SK-MEL-5 (cell line): Measurements from ENCODE around the gene MICAL3. TPM values are rescaled to one million over a fixed set of nuclear protein-coding genes. Genes with fewer than 3 reads are reported as not detected.
A peak's percentile ranks its signal among the peaks of the same experiment; 100 is the strongest.
"Not testable (repeated sequence)": the region's sequence is repeated elsewhere in the genome, so short reads cannot be mapped to it uniquely, and the experiment has no call there.

ENCODE experiments used
- DNase-seq: peaks from one replicate; pipeline ENCODE4 v3.0.0-alpha.2; 2016; ENCODE audit warnings: low read depth, low spot score
- in situ Hi-C: cut with HindIII; loops from 2 replicates; pipeline ENCODE4 v1.10.0; 2016; ENCODE audit warnings: low sequenced_read_pairs, high pct_unique_total_duplicates, low pct_unique_long_range_greater_than_20kb
- polyA plus RNA-seq, 2 experiments: library from polyadenylated mRNA; depleted of rRNA; stranded (reverse); fragments of >200 nt; gene quantifications; 2 replicates each; pipeline ENCODE4 v1.2.3, GENCODE V29; 2015
- total RNA-seq: library from RNA; depleted of rRNA; stranded (reverse); fragments of >200 nt; shearing (Covaris generic); gene quantifications from 2 replicates; pipeline ENCODE4 v1.2.3, GENCODE V29; 2014; rRNA removed

The MICAL3 gene
- total RNA-seq, result 36.6 and 68.3 TPM in 2 replicates
- polyA plus RNA-seq (2015; cell fraction: cytosol; rRNA removed), result 96.4 and 116 TPM in 2 replicates
- polyA plus RNA-seq (2015; cell fraction: nucleus; rRNA removed), result 184 and 238 TPM in 2 replicates

GRCh38 chr22:18024276-18024939 is at the start of gene MICAL3:
TSS of gene MICAL3 (minus strand) at chr22:18024561. CDS start at chr22:17906812, 117,749 bp downstream.
- peak; percentile 72 for DNase-seq
- in situ Hi-C loops, result no loop called here

GRCh38 chr22:18073927-18074326 is 49.6 kb upstream of the MICAL3 start:
- DNase-seq, in situ Hi-C loops: not testable (repeated sequence)

- in situ Hi-C loops, result no loop called here
- DNase-seq, result no peak
These were observed 49.1 kb upstream of the MICAL3 start for GRCh38 chr22:18073467-18073866.

- in situ Hi-C loops, result no loop called here
- no peak for DNase-seq
These were observed 47.6 kb upstream of the MICAL3 start for GRCh38 chr22:18071968-18072310.

- in situ Hi-C loops, DNase-seq: not testable (repeated sequence)
These were observed 47.1 kb upstream of the MICAL3 start for GRCh38 chr22:18071307-18071967.

- no peak for DNase-seq
- in situ Hi-C loops, result no loop called here
These were observed 46.4 kb upstream of the MICAL3 start for GRCh38 chr22:18070556-18071306.

GRCh38 chr22:18070041-18070440 is 45.7 kb upstream of the MICAL3 start:
- in situ Hi-C loops, result no loop called here
- DNase-seq, result no peak

- no peak for DNase-seq
- in situ Hi-C loops, result no loop called here
These were observed 44.7 kb upstream of the MICAL3 start for GRCh38 chr22:18069041-18069440.

- DNase-seq, result no peak
- in situ Hi-C loops, result no loop called here
These were observed 44.1 kb upstream of the MICAL3 start for GRCh38 chr22:18068381-18068988.

GRCh38 chr22:18067548-18068341 is 43.4 kb upstream of the MICAL3 start:
- no peak for DNase-seq
- in situ Hi-C loops, result no loop called here

GRCh38 chr22:18067121-18067520 is 42.8 kb upstream of the MICAL3 start:
- in situ Hi-C loops, result no loop called here
- no peak for DNase-seq

GRCh38 chr22:18066181-18066859 is 42.0 kb upstream of the MICAL3 start:
- in situ Hi-C loops, result no loop called here
- DNase-seq, result no peak

GRCh38 chr22:18065256-18065655 is 40.9 kb upstream of the MICAL3 start:
- peak; percentile 60 for DNase-seq
- in situ Hi-C loops, result no loop called here

- in situ Hi-C loops, result no loop called here
- no peak for DNase-seq
These were observed 40.3 kb upstream of the MICAL3 start for GRCh38 chr22:18064636-18065035.

GRCh38 chr22:18063715-18064114 is 39.4 kb upstream of the MICAL3 start:
- DNase-seq, in situ Hi-C loops: not testable (repeated sequence)

- in situ Hi-C loops, result no loop called here
These were observed 38.9 kb upstream of the MICAL3 start for GRCh38 chr22:18063306-18063705.

GRCh38 chr22:18062421-18062820 is 38.1 kb upstream of the MICAL3 start:
- DNase-seq, result no peak
- in situ Hi-C loops, result no loop called here

More at GRCh38 chr22:18063306-18063705, 38.9 kb upstream of the MICAL3 start:
- peak; percentile 100 for DNase-seq
